Stimulated activated CD4-positive, alpha-beta T cell treated with anti-CD3 and anti-CD28 coated beads, Interleukin-15, amount 100 ng/mL, for 24 hours (primary cell): Measurements from ENCODE around the gene KCNN1.
A peak's percentile ranks its signal among the peaks of the same experiment; 100 is the strongest.
"Not testable (repeated sequence)": the region's sequence is repeated elsewhere in the genome, so short reads cannot be mapped to it uniquely, and the experiment has no call there.

Experiments
- DNase-seq: peaks from one replicate; pipeline ENCODE4 v3.0.0-alpha.2; 2020

KCNN1 gene

GRCh38 chr19:17966550-17967256 lies at the start of gene KCNN1:
TSS of gene KCNN1 (plus strand) at chr19:17967107. CDS start at chr19:17973889, 6,782 bp downstream.
- no peak for DNase-seq

GRCh38 chr19:17918151-17918550 lies 48.8 kb upstream of the KCNN1 start:
- DNase-seq, result not testable (repeated sequence)

GRCh38 chr19:17919122-17919521 lies 47.8 kb upstream of the KCNN1 start:
- not testable (repeated sequence) for DNase-seq

- DNase-seq, result no peak
Observed at GRCh38 chr19:17920527-17920926, 46.4 kb upstream of the KCNN1 start.

- no peak for DNase-seq
Observed at GRCh38 chr19:17922138-17922537, 44.8 kb upstream of the KCNN1 start.

- no peak for DNase-seq
Observed at GRCh38 chr19:17926044-17926443, 40.9 kb upstream of the KCNN1 start.

- DNase-seq, result no peak
Observed at GRCh38 chr19:17929056-17929455, 37.9 kb upstream of the KCNN1 start.

- no peak for DNase-seq
Observed at GRCh38 chr19:17931532-17932191, 35.2 kb upstream of the KCNN1 start.

- peak; percentile 94 for DNase-seq
Observed at GRCh38 chr19:17932485-17933338, 34.2 kb upstream of the KCNN1 start, which contains the start of gene CCDC124. TSS of gene CCDC124 (plus strand) at chr19:17933015. CDS start at chr19:17936421, 3,406 bp downstream.

- DNase-seq, result no peak
Observed at GRCh38 chr19:17933414-17934129, 33.3 kb upstream of the KCNN1 start.

- DNase-seq, result no peak
Observed at GRCh38 chr19:17936379-17936778, 30.5 kb upstream of the KCNN1 start.

- no peak for DNase-seq
Observed at GRCh38 chr19:17937371-17937900, 29.5 kb upstream of the KCNN1 start.

GRCh38 chr19:17938092-17938845 lies 28.6 kb upstream of the KCNN1 start:
- peak; percentile 87 for DNase-seq

- no peak for DNase-seq
Observed at GRCh38 chr19:17942181-17942580, 24.7 kb upstream of the KCNN1 start.

GRCh38 chr19:17942582-17943273 lies 24.2 kb upstream of the KCNN1 start:
- DNase-seq, result no peak

- no peak for DNase-seq
Observed at GRCh38 chr19:17943274-17944221, 23.4 kb upstream of the KCNN1 start.

- no peak for DNase-seq
Observed at GRCh38 chr19:17944301-17944700, 22.6 kb upstream of the KCNN1 start.

GRCh38 chr19:17946965-17947784 lies 19.7 kb upstream of the KCNN1 start:
- no peak for DNase-seq
